Osteoblast (primary cell): ENCODE data around the gene RIBC2. TPM values are rescaled to one million over a fixed set of nuclear protein-coding genes. Genes with fewer than 3 reads are reported as not detected.
A peak's percentile ranks its signal among the peaks of the same experiment; 100 is the strongest.

ENCODE experiments used
- DNase-seq: peaks from one replicate; pipeline ENCODE4 v3.0.0; 2011; ENCODE audit warnings: low spot score, mixed read lengths; ENCODE audit not compliant: insufficient read length; ENCODE audit errors: missing footprints
- H2AFZ ChIP-seq: 2 replicates; pipeline ENCODE4 v1.6.0; 2011; ENCODE audit warnings: mild to moderate bottlenecking, low read length
- H3K27ac ChIP-seq: 2 replicates; pipeline ENCODE4 v1.5.1; 2011; ENCODE audit warnings: mild to moderate bottlenecking, low read depth, low read length, moderate library complexity
- H3K27me3 ChIP-seq: 2 replicates; pipeline ENCODE4 v1.6.0; 2012; ENCODE audit warnings: mild to moderate bottlenecking, control low read depth, inconsistent platforms, low read length, moderate library complexity; ENCODE audit not compliant: insufficient read depth
- H3K36me3 ChIP-seq: 2 replicates; pipeline ENCODE4 v1.5.1; 2011; ENCODE audit warnings: mild to moderate bottlenecking, low read length, control low read depth, moderate library complexity; ENCODE audit not compliant: insufficient read depth
- H3K4me1 ChIP-seq: 2 replicates; pipeline ENCODE4 v1.5.1; 2011; ENCODE audit warnings: mild to moderate bottlenecking, low read length, control low read depth, moderate library complexity; ENCODE audit not compliant: insufficient read depth
- H3K4me2 ChIP-seq: 2 replicates; pipeline ENCODE4 v1.6.0; 2011; ENCODE audit warnings: mild to moderate bottlenecking, low read length; ENCODE audit not compliant: insufficient read depth
- H3K4me3 ChIP-seq: fragments of 200-600 bp; sonication (generic); 3 replicates; pipeline ENCODE4 v1.5.1; 2012; ENCODE audit warnings: mild to moderate bottlenecking, low read length, inconsistent platforms; ENCODE audit not compliant: insufficient read depth
- H3K79me2 ChIP-seq: 2 replicates; pipeline ENCODE4 v1.6.0; 2012; ENCODE audit warnings: mild to moderate bottlenecking, low read length, control low read depth, inconsistent platforms; ENCODE audit not compliant: insufficient read depth
- H3K9me3 ChIP-seq: 2 replicates; pipeline ENCODE4 v1.5.1; 2011; ENCODE audit warnings: low read depth, low read length, control low read depth
- H4K20me1 ChIP-seq: 2 replicates; pipeline ENCODE4 v1.6.0; 2012; ENCODE audit warnings: mild to moderate bottlenecking, low read length, control low read depth; ENCODE audit not compliant: insufficient read depth
- CTCF ChIP-seq: IDR thresholded peaks from 2 replicates; pipeline ENCODE4 v1.5.1; 2011; ENCODE audit warnings: mild to moderate bottlenecking, low read depth, low read length, moderate library complexity; ENCODE audit errors: extremely low read depth
- total RNA-seq: library from RNA; depleted of rRNA; stranded (reverse); fragments of >200 nt; gene quantifications from 2 replicates; pipeline ENCODE4 v1.2.3, GENCODE V29; 2012

Gene RIBC2
- total RNA-seq, 1 donor = not detected

GRCh38 chr22:45413013-45413367 lies 503 bp upstream of the RIBC2 start:
- peak overlapping the region; percentile 84 for H3K4me2 ChIP-seq
- H3K27ac ChIP-seq = no peak overlapping the region
- H3K27me3 ChIP-seq = no peaks in the 10 kb centered on the region
- H3K4me1 ChIP-seq = peaks cover 5% of the 10 kb centered on the region
- TF ChIP-seq CTCF = no peak
- H2AFZ ChIP-seq = peak overlapping the region; percentile 97
- H3K36me3 ChIP-seq = no peaks in the 10 kb centered on the region
- H3K9me3 ChIP-seq = no peaks in the 10 kb centered on the region
- H4K20me1 ChIP-seq = no peaks in the 10 kb centered on the region
- H3K4me3 ChIP-seq = peak overlapping the region; percentile 84
- DNase-seq = no peak
- H3K79me2 ChIP-seq = no peaks in the 10 kb centered on the region

- H3K4me3 ChIP-seq = no peak overlapping the region
- TF ChIP-seq CTCF = no peak
- no peak for DNase-seq
- H2AFZ ChIP-seq = no peak overlapping the region
- H3K79me2 ChIP-seq = no peaks in the 10 kb centered on the region
- peaks cover 2% of the 10 kb centered on the region for H3K4me1 ChIP-seq
- H4K20me1 ChIP-seq = no peaks in the 10 kb centered on the region
- H3K27me3 ChIP-seq = no peaks in the 10 kb centered on the region
- peaks cover 4% of the 10 kb centered on the region for H3K36me3 ChIP-seq
- H3K9me3 ChIP-seq = no peaks in the 10 kb centered on the region
- H3K4me2 ChIP-seq = no peak overlapping the region
- no peak overlapping the region for H3K27ac ChIP-seq
These were observed 4.7 kb downstream of the RIBC2 start for GRCh38 chr22:45418056-45418769.

- H3K27ac ChIP-seq = no peak overlapping the region
- no peaks in the 10 kb centered on the region for H3K27me3 ChIP-seq
- H2AFZ ChIP-seq = no peak overlapping the region
- no peak for DNase-seq
- no peak overlapping the region for H3K4me3 ChIP-seq
- no peaks in the 10 kb centered on the region for H3K4me1 ChIP-seq
- H4K20me1 ChIP-seq = no peaks in the 10 kb centered on the region
- peaks cover 4% of the 10 kb centered on the region for H3K36me3 ChIP-seq
- TF ChIP-seq CTCF = no peak
- no peaks in the 10 kb centered on the region for H3K79me2 ChIP-seq
- no peak overlapping the region for H3K4me2 ChIP-seq
- no peaks in the 10 kb centered on the region for H3K9me3 ChIP-seq
These were observed 5.3 kb downstream of the RIBC2 start for GRCh38 chr22:45418770-45419138.

- H3K4me3 ChIP-seq = no peak overlapping the region
- no peak overlapping the region for H3K4me2 ChIP-seq
- H3K27me3 ChIP-seq = no peaks in the 10 kb centered on the region
- no peak for TF ChIP-seq CTCF
- H4K20me1 ChIP-seq = no peaks in the 10 kb centered on the region
- DNase-seq = no peak
- H3K79me2 ChIP-seq = no peaks in the 10 kb centered on the region
- H3K36me3 ChIP-seq = peaks cover 4% of the 10 kb centered on the region
- no peak overlapping the region for H2AFZ ChIP-seq
- H3K9me3 ChIP-seq = no peaks in the 10 kb centered on the region
- no peak overlapping the region for H3K27ac ChIP-seq
- H3K4me1 ChIP-seq = no peaks in the 10 kb centered on the region
These were observed 6.5 kb downstream of the RIBC2 start for GRCh38 chr22:45420011-45420410.
